ENCODE measurements around the gene SHISA9.

DNA sequence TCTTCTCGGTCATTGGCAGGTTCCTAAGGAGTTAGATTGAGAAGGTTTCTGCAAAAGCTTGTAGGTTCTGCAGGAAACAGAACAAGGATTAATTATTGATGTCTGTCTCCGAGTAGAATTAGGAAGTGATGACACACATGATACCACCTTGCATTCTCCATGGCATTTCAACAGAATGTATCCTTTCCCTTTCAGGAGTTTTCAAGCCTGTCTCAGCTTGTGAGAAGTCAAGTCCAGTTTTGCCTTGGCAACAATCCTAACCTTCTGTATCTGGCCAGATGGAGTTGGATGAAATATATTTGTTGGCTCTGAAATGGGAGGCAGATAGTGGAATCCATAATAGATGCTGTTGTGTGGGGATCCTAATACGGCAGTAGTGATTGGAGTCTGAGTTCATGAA, 235.5 kb downstream of the SHISA9 start:
- TF ChIP-seq, protein P1, sequence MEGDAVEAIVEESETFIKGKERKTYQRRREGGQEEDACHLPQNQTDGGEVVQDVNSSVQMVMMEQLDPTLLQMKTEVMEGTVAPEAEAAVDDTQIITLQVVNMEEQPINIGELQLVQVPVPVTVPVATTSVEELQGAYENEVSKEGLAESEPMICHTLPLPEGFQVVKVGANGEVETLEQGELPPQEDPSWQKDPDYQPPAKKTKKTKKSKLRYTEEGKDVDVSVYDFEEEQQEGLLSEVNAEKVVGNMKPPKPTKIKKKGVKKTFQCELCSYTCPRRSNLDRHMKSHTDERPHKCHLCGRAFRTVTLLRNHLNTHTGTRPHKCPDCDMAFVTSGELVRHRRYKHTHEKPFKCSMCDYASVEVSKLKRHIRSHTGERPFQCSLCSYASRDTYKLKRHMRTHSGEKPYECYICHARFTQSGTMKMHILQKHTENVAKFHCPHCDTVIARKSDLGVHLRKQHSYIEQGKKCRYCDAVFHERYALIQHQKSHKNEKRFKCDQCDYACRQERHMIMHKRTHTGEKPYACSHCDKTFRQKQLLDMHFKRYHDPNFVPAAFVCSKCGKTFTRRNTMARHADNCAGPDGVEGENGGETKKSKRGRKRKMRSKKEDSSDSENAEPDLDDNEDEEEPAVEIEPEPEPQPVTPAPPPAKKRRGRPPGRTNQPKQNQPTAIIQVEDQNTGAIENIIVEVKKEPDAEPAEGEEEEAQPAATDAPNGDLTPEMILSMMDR (IDR thresholded peaks at IDR 0.05 in 4 of 5, conservative IDR thresholded peaks at IDR 0.05 in 1 of 5), result no peak
- TF ChIP-seq POLR2A (IDR thresholded peaks at IDR 0.05), result no peak
